GM23338 (cell line): ENCODE results near the gene GSAP. TPM values are rescaled to one million over a fixed set of nuclear protein-coding genes. Genes with fewer than 3 reads are reported as not detected.

Experiments
- ATAC-seq: fragments of 200-7000 bp; cut with Tn5 transposase; 3 replicates; pipeline ENCODE4 v1.9.1; 2020
- DNase-seq: peaks from one replicate; pipeline ENCODE4 v3.0.0-alpha.2; 2015; ENCODE audit warnings: low spot score
- H2AFZ ChIP-seq: fragments of 200-600 bp; sonication (generic); 2 replicates; pipeline ENCODE4 v1.8.0; 2016; ENCODE audit warnings: antibody characterized with exemption, mild to moderate bottlenecking, moderate library complexity
- H3F3A ChIP-seq: fragments of 200-600 bp; sonication (generic); replicated peaks from 2 replicates; pipeline ENCODE4 v1.8.0; 2017; ENCODE audit warnings: antibody characterized with exemption, mixed run types, low read depth
- H3K27ac ChIP-seq: fragments of 200-600 bp; sonication (generic); 2 replicates; pipeline ENCODE4 v1.6.1; 2016; ENCODE audit warnings: low read depth
- H3K27me3 ChIP-seq: fragments of 200-600 bp; sonication (generic); 2 replicates; pipeline ENCODE4 v1.8.0; 2016; ENCODE audit warnings: mild to moderate bottlenecking, mixed run types, moderate library complexity; ENCODE audit not compliant: insufficient read depth
- H3K36me3 ChIP-seq: fragments of 200-600 bp; sonication (generic); 2 replicates; pipeline ENCODE4 v1.8.0; 2016; ENCODE audit warnings: mild to moderate bottlenecking; ENCODE audit not compliant: insufficient read depth
- H3K4me1 ChIP-seq: fragments of 200-600 bp; sonication (generic); 2 replicates; pipeline ENCODE4 v1.8.0; 2016; ENCODE audit warnings: mild to moderate bottlenecking, moderate library complexity; ENCODE audit not compliant: insufficient read depth
- H3K4me2 ChIP-seq: fragments of 200-600 bp; sonication (generic); 2 replicates; pipeline ENCODE4 v1.7.1; 2017; ENCODE audit warnings: mixed run types
- H3K4me3 ChIP-seq: fragments of 200-600 bp; sonication (generic); 2 replicates; pipeline ENCODE4 v1.6.1; 2016; ENCODE audit warnings: mixed run types
- H3K79me2 ChIP-seq: fragments of 200-600 bp; sonication (generic); replicated peaks from 2 replicates; pipeline ENCODE4 v1.8.0; 2017; ENCODE audit warnings: mild to moderate bottlenecking; ENCODE audit not compliant: insufficient read depth
- H3K9me2 ChIP-seq: fragments of 200-600 bp; sonication (generic); 2 replicates; pipeline ENCODE4 v1.8.0; 2017; ENCODE audit not compliant: insufficient read depth
- H4K20me1 ChIP-seq: fragments of 200-600 bp; sonication (generic); replicated peaks from 2 replicates; pipeline ENCODE4 v1.8.0; 2017; ENCODE audit warnings: mild to moderate bottlenecking; ENCODE audit not compliant: insufficient read depth
- H3K27ac Mint-ChIP-seq: 2 replicates; pipeline ENCODE4 v1.8.0; 2020; ENCODE audit warnings: inconsistent platforms, mild to moderate bottlenecking, moderate library complexity, mixed read lengths
- H3K27me3 Mint-ChIP-seq: 3 replicates; pipeline ENCODE4 v1.8.0; 2022; ENCODE audit warnings: low read depth, mild to moderate bottlenecking, moderate library complexity, mixed read lengths, inconsistent platforms; ENCODE audit not compliant: insufficient read depth, poor library complexity
- H3K36me3 Mint-ChIP-seq: 3 replicates; pipeline ENCODE4 v1.8.0; 2021; ENCODE audit warnings: low read depth, mild to moderate bottlenecking, inconsistent platforms, moderate library complexity, mixed read lengths
- H3K4me1 Mint-ChIP-seq: 3 replicates; pipeline ENCODE4 v1.8.0; 2020; ENCODE audit warnings: mild to moderate bottlenecking, inconsistent platforms, mixed read lengths
- H3K4me3 Mint-ChIP-seq: 3 replicates; pipeline ENCODE4 v1.8.0; 2021; ENCODE audit warnings: moderate library complexity, mild to moderate bottlenecking, inconsistent platforms, mixed read lengths
- H3K9me3 Mint-ChIP-seq: 3 replicates; pipeline ENCODE4 v1.8.0; 2020; ENCODE audit warnings: moderate library complexity, mild to moderate bottlenecking, inconsistent platforms, mixed read lengths
- CTCF ChIP-seq, 2 experiments: fragments of 200-600 bp in 1 of 2; sonication (generic) in 1 of 2; conservative IDR thresholded peaks; 2 replicates each; pipeline versions ENCODE4 v1.5.1 to v1.6.1; 2016 to 2017; ENCODE audit warnings: antibody characterized with exemption in 2 of 2, low read depth in 2 of 2, mild to moderate bottlenecking in 2 of 2, moderate library complexity in 1 of 2
- ETS1 ChIP-seq: IDR thresholded peaks from 2 replicates; pipeline ENCODE4 v1.6.1; 2016; ENCODE audit warnings: antibody characterized with exemption
- EZH2 ChIP-seq: fragments of 200-600 bp; sonication (generic); IDR thresholded peaks from one replicate; pipeline ENCODE4 v1.8.0; 2017; ENCODE audit warnings: antibody characterized with exemption, mild to moderate bottlenecking, low read depth; ENCODE audit not compliant: unreplicated experiment
- EZH2phosphoT487 ChIP-seq: fragments of 200-600 bp; sonication (generic); IDR thresholded peaks from one replicate; pipeline ENCODE4 v1.8.1; 2018; ENCODE audit warnings: antibody characterized with exemption; ENCODE audit not compliant: unreplicated experiment
- POLR2AphosphoS5 ChIP-seq: IDR thresholded peaks from 2 replicates; pipeline ENCODE4 v1.6.1; 2016; ENCODE audit warnings: antibody characterized with exemption, low read depth
- ZNF114 ChIP-seq: fragments of 250-450 bp; sonication (Bioruptor Pico); IDR thresholded peaks from 2 replicates; pipeline ENCODE4 v1.5.0; 2020; ENCODE audit warnings: mild to moderate bottlenecking, moderate library complexity
- ZNF331 ChIP-seq: fragments of 250-450 bp; sonication (Bioruptor Pico); IDR thresholded peaks from 2 replicates; pipeline ENCODE4 v1.5.0; 2020; ENCODE audit warnings: low read depth, mild to moderate bottlenecking, moderate library complexity
- ZNF462 ChIP-seq: fragments of 250-450 bp; sonication (Bioruptor Pico); IDR thresholded peaks from 2 replicates; pipeline ENCODE4 v1.5.0; 2020; ENCODE audit warnings: mild to moderate bottlenecking, moderate library complexity
- polyA plus RNA-seq: library from polyadenylated mRNA; unstranded; fragments of >200 nt; fragmentation: Nextera tagmentation; extraction: Ambion mirVana; gene quantifications from 2 replicates; pipeline ENCODE4 v1.2.1, GENCODE V29; 2016
- total RNA-seq: library from RNA; depleted of rRNA; stranded (reverse); fragments of >200 nt; shearing (Covaris generic); gene quantifications from 2 replicates; pipeline ENCODE4 v1.2.3, GENCODE V29; 2014

GSAP gene
- total and polyA plus RNA-seq, 2 experiments from 2014 or later: 0.63 to 1.1 TPM

- ATAC-seq: no peak
- no peaks in the 10 kb centered on the region for H3F3A ChIP-seq
- TF ChIP-seq POLR2AphosphoS5 (no peak), ZNF462 (CRISPR knock-in tag) (no peak), ZNF114 (CRISPR knock-in tag) (no peak), EZH2phosphoT487 (no peak), EZH2 (no peak), ZNF331 (no peak), CTCF (conservative IDR thresholded peaks at IDR 0.05; ENCODE audit: low read depth in 2 of 2) (no peak), ETS1 (no peak)
- no peaks in the 10 kb centered on the region for H3K36me3 ChIP-seq
- Mint-ChIP-seq H3K9me3 (no peaks in the 10 kb centered on the region), H3K36me3 (no peaks in the 10 kb centered on the region), H3K27me3 (no peaks in the 10 kb centered on the region), H3K4me3 (no peak overlapping the region), H3K4me1 (no peaks in the 10 kb centered on the region), H3K27ac (no peak overlapping the region)
- no peak overlapping the region for H3K4me3 ChIP-seq
- no peaks in the 10 kb centered on the region for H3K9me2 ChIP-seq
- H3K4me2 ChIP-seq: no peak overlapping the region
- H4K20me1 ChIP-seq: no peaks in the 10 kb centered on the region
- no peak overlapping the region for H2AFZ ChIP-seq
- no peak for DNase-seq
- no peaks in the 10 kb centered on the region for H3K27me3 ChIP-seq
- no peaks in the 10 kb centered on the region for H3K4me1 ChIP-seq
- no peaks in the 10 kb centered on the region for H3K79me2 ChIP-seq
- H3K27ac ChIP-seq: no peak overlapping the region
Measured at GRCh38 chr7:77457779-77458178, 41.6 kb upstream of the GSAP start.
